Activated naive CD4-positive, alpha-beta T cell treated with anti-CD3 and anti-CD28 coated beads, Interleukin-2, amount 50 U/mL, for 24 hours (primary cell): ENCODE measurements around the gene SLC33A1.

ENCODE experiments used
- H3K27ac Mint-ChIP-seq: one replicate; pipeline ENCODE4 v1.8.0; 2021; ENCODE audit warnings: mild to moderate bottlenecking, mixed read lengths
- H3K27me3 Mint-ChIP-seq: one replicate; pipeline ENCODE4 v1.8.0; 2021; ENCODE audit warnings: mixed read lengths
- H3K36me3 Mint-ChIP-seq: one replicate; pipeline ENCODE4 v1.8.0; 2021; ENCODE audit warnings: mixed read lengths
- H3K4me1 Mint-ChIP-seq: one replicate; pipeline ENCODE4 v1.8.0; 2021; ENCODE audit warnings: mixed read lengths
- H3K4me3 Mint-ChIP-seq: one replicate; pipeline ENCODE4 v1.8.0; 2021; ENCODE audit warnings: mild to moderate bottlenecking, mixed read lengths
- H3K9me3 Mint-ChIP-seq: one replicate; pipeline ENCODE4 v1.8.0; 2021; ENCODE audit warnings: mixed read lengths

SLC33A1 gene

GRCh38 chr3:155780291-155780690 lies 73.9 kb downstream of the SLC33A1 start:
- H3K36me3 Mint-ChIP-seq: peaks cover 25% of the 10 kb centered on the region
- no peaks in the 10 kb centered on the region for H3K9me3 Mint-ChIP-seq
- H3K4me1 Mint-ChIP-seq: peaks cover 2% of the 10 kb centered on the region
- no peak overlapping the region for H3K4me3 Mint-ChIP-seq
- no peaks in the 10 kb centered on the region for H3K27me3 Mint-ChIP-seq
- H3K27ac Mint-ChIP-seq: no peak overlapping the region

- H3K4me1 Mint-ChIP-seq: no peaks in the 10 kb centered on the region
- H3K27ac Mint-ChIP-seq: no peak overlapping the region
- H3K36me3 Mint-ChIP-seq: peaks cover 32% of the 10 kb centered on the region
- no peaks in the 10 kb centered on the region for H3K27me3 Mint-ChIP-seq
- no peaks in the 10 kb centered on the region for H3K9me3 Mint-ChIP-seq
- no peak overlapping the region for H3K4me3 Mint-ChIP-seq
These were observed 75.8 kb downstream of the SLC33A1 start for GRCh38 chr3:155778462-155778861.

GRCh38 chr3:155772801-155773200 lies 81.4 kb downstream of the SLC33A1 start:
- no peak overlapping the region for H3K27ac Mint-ChIP-seq
- H3K36me3 Mint-ChIP-seq: peaks cover 19% of the 10 kb centered on the region
- no peaks in the 10 kb centered on the region for H3K9me3 Mint-ChIP-seq
- H3K4me3 Mint-ChIP-seq: no peak overlapping the region
- H3K27me3 Mint-ChIP-seq: no peaks in the 10 kb centered on the region
- no peaks in the 10 kb centered on the region for H3K4me1 Mint-ChIP-seq

DNA sequence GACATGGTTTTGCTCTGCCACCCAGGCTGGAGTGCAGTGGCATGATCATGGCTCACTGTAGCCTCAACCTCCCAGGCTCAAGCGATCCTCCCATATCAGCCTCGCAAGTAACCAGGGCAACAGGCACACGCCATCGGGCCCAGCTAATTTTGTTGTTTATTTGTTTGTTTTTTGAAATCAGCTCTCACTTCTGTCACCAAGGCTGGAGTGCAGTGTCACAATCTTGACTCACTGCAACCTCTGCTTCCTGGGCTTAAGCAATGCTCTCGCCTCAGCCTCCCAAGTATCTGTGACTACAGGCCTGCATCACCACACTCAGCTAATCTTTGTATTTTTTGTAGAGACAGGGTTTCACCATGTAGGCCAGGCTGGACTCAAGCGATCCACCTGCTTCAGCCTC lies 83.1 kb downstream of the SLC33A1 start:
- H3K4me1 Mint-ChIP-seq: no peaks in the 10 kb centered on the region
- H3K27me3 Mint-ChIP-seq: no peaks in the 10 kb centered on the region
- no peak overlapping the region for H3K27ac Mint-ChIP-seq
- H3K36me3 Mint-ChIP-seq: peaks cover 15% of the 10 kb centered on the region
- H3K4me3 Mint-ChIP-seq: no peak overlapping the region
- no peaks in the 10 kb centered on the region for H3K9me3 Mint-ChIP-seq
